BLaER1 treated with 17β-estradiol and CSF1 and Interleukin-3, amounts not matched to agents 10 nM and 100 nM (cell line): ENCODE data around the gene GDF9.

Experiments used
- H3K27ac ChIP-seq, 11 experiments: shearing (Covaris generic); formaldehyde crosslinking; 2 replicates each; pipeline ENCODE4 v1.8.1; 2022
- H3K27me3 ChIP-seq, 11 experiments: shearing (Covaris generic); formaldehyde crosslinking; 2 replicates each; pipeline ENCODE4 v1.8.1; 2022
- H3K36me3 ChIP-seq, 11 experiments: shearing (Covaris generic); formaldehyde crosslinking; 2 replicates each; pipeline ENCODE4 v1.8.1; 2022
- H3K4me1 ChIP-seq, 10 experiments: shearing (Covaris generic); formaldehyde crosslinking; 2 replicates each; pipeline ENCODE4 v1.8.1; 2022
- H3K4me2 ChIP-seq, 11 experiments: shearing (Covaris generic); formaldehyde crosslinking; 2 replicates each; pipeline ENCODE4 v1.8.1; 2022
- H3K4me3 ChIP-seq, 10 experiments: shearing (Covaris generic); formaldehyde crosslinking; 2 replicates each; pipeline ENCODE4 v1.8.1; 2022
- H3K9ac ChIP-seq, 11 experiments: shearing (Covaris generic); formaldehyde crosslinking; 2 replicates each; pipeline ENCODE4 v1.8.1; 2022
- H3K9me3 ChIP-seq, 11 experiments: shearing (Covaris generic); formaldehyde crosslinking; replicated peaks in 1 of 11; 2 replicates each; pipeline ENCODE4 v1.8.1; 2022
- H4K20me1 ChIP-seq, 11 experiments: shearing (Covaris generic); formaldehyde crosslinking; 2 replicates each; pipeline ENCODE4 v1.8.1; 2022
- Cebpa-rat ChIP-seq, 11 experiments: shearing (Covaris generic); IDR thresholded peaks; 2 replicates each; pipeline ENCODE4 v1.8.1; 2022

The GDF9 gene

GRCh38 chr5:132837868-132838267 lies 28.4 kb downstream of the GDF9 start:
- peak overlapping the region; percentile 65 to 89 (median 79); a peak in 20 of 22 replicates for H3K27ac ChIP-seq
- H3K36me3 ChIP-seq, result no peaks in the 10 kb centered on the region
- TF ChIP-seq Cebpa-rat (IDR thresholded peaks at IDR 0.05), result no peak
- 0 out of 22 replicates have a peak, but pooled peaks cover 0 to 5% (median 0%) of the 10 kb centered on the region in 11 experiments for H3K9me3 ChIP-seq
- H3K4me1 ChIP-seq, result peaks cover 25 to 79% (median 65%) of the 10 kb centered on the region in 10 experiments
- H3K4me2 ChIP-seq, result peak overlapping the region; percentile 49 to 90 (median 77)
- no peaks in the 10 kb centered on the region for H4K20me1 ChIP-seq
- H3K4me3 ChIP-seq, result no peak overlapping the region
- no peaks in the 10 kb centered on the region for H3K27me3 ChIP-seq
- peak overlapping the region in 8 of 11 experiments; percentile 5 to 71 (median 56); a peak in 13 of 22 replicates for H3K9ac ChIP-seq

- Histone ChIP-seq H4K20me1 (no peaks in the 10 kb centered on the region), H3K4me1 (peaks cover 25 to 73% (median 62%) of the 10 kb centered on the region in 10 experiments), H3K27me3 (peaks cover 0 to 9% (median 3%) of the 10 kb centered on the region in 11 experiments; a peak in 14 of 22 replicates), H3K9me3 (0 out of 22 replicates have a peak, but pooled peaks cover 0 to 5% (median 0%) of the 10 kb centered on the region in 11 experiments), H3K9ac (peak overlapping the region in 9 of 11 experiments; percentile 16 to 71 (median 48); a peak in 13 of 22 replicates), H3K4me2 (peak overlapping the region; percentile 49 to 90 (median 77)), H3K27ac (peak overlapping the region in 9 of 11 experiments; percentile 63 to 89 (median 81); a peak in 19 of 22 replicates), H3K4me3 (no peak overlapping the region), H3K36me3 (no peaks in the 10 kb centered on the region)
- TF ChIP-seq Cebpa-rat (IDR thresholded peaks at IDR 0.05), result no peak
These were observed 29.4 kb downstream of the GDF9 start for GRCh38 chr5:132836852-132837251.

- H3K9me3 ChIP-seq, result 0 out of 22 replicates have a peak, but pooled peaks cover 0 to 5% (median 0%) of the 10 kb centered on the region in 11 experiments
- H4K20me1 ChIP-seq, result peaks cover 0 to 8% (median 0%) of the 10 kb centered on the region in 11 experiments; a peak in 8 of 22 replicates
- no peak overlapping the region for H3K27ac ChIP-seq
- no peak overlapping the region for H3K4me3 ChIP-seq
- peaks cover 29 to 61% (median 47%) of the 10 kb centered on the region in 10 experiments for H3K4me1 ChIP-seq
- no peak for TF ChIP-seq Cebpa-rat (IDR thresholded peaks at IDR 0.05)
- H3K9ac ChIP-seq, result no peak overlapping the region
- peaks cover 8 to 37% (median 31%) of the 10 kb centered on the region in 11 experiments for H3K27me3 ChIP-seq
- H3K4me2 ChIP-seq, result no peak overlapping the region; a peak in 1 of 22 replicates
- no peaks in the 10 kb centered on the region for H3K36me3 ChIP-seq
These were observed 32.2 kb downstream of the GDF9 start for GRCh38 chr5:132834057-132834456.

GRCh38 chr5:132832612-132833011 lies 33.7 kb downstream of the GDF9 start:
- no peak overlapping the region for H3K4me2 ChIP-seq
- H3K9me3 ChIP-seq, result 0 out of 22 replicates have a peak, but pooled peaks cover 0 to 5% (median 0%) of the 10 kb centered on the region in 11 experiments
- peaks cover 0 to 22% (median 3%) of the 10 kb centered on the region in 11 experiments; a peak in 9 of 22 replicates for H4K20me1 ChIP-seq
- H3K4me3 ChIP-seq, result no peak overlapping the region
- H3K27ac ChIP-seq, result no peak overlapping the region
- TF ChIP-seq Cebpa-rat (IDR thresholded peaks at IDR 0.05), result no peak
- H3K4me1 ChIP-seq, result peaks cover 23 to 54% (median 34%) of the 10 kb centered on the region in 10 experiments
- H3K27me3 ChIP-seq, result peaks cover 22 to 52% (median 45%) of the 10 kb centered on the region in 11 experiments
- H3K9ac ChIP-seq, result no peak overlapping the region
- peaks cover 0 to 5% (median 0%) of the 10 kb centered on the region in 11 experiments; a peak in 3 of 22 replicates for H3K36me3 ChIP-seq

GRCh38 chr5:132831095-132831860 lies 35.0 kb downstream of the GDF9 start:
- peak overlapping the region; percentile 87 to 97 (median 95); a peak in 20 of 22 replicates for H3K4me2 ChIP-seq
- H4K20me1 ChIP-seq, result peaks cover 0 to 36% (median 7%) of the 10 kb centered on the region in 11 experiments; a peak in 11 of 22 replicates
- peaks cover 9 to 41% (median 21%) of the 10 kb centered on the region in 10 experiments for H3K4me1 ChIP-seq
- peak overlapping the region in 5 of 11 experiments; percentile 73 to 83 (median 77); a peak in 7 of 22 replicates for H3K27ac ChIP-seq
- peaks cover 36 to 65% (median 59%) of the 10 kb centered on the region in 11 experiments for H3K27me3 ChIP-seq
- H3K36me3 ChIP-seq, result peaks cover 0 to 19% (median 0%) of the 10 kb centered on the region in 11 experiments; a peak in 6 of 22 replicates
- TF ChIP-seq Cebpa-rat (IDR thresholded peaks at IDR 0.05), result no peak
- H3K4me3 ChIP-seq, result peak overlapping the region in 8 of 10 experiments; percentile 60 to 88 (median 78); a peak in 16 of 20 replicates
- H3K9ac ChIP-seq, result peak overlapping the region in 5 of 11 experiments; percentile 82 to 93 (median 86); a peak in 9 of 22 replicates
- H3K9me3 ChIP-seq, result 0 out of 22 replicates have a peak, but pooled peaks cover 0 to 5% (median 0%) of the 10 kb centered on the region in 11 experiments

- H4K20me1 ChIP-seq, result peaks cover 0 to 43% (median 12%) of the 10 kb centered on the region in 11 experiments; a peak in 14 of 22 replicates
- H3K9me3 ChIP-seq, result no peaks in the 10 kb centered on the region; a peak in 1 of 22 replicates
- peak within 1 kb of the TSS; percentile 60 to 88 (median 73) for H3K4me3 ChIP-seq
- no peak for TF ChIP-seq Cebpa-rat (IDR thresholded peaks at IDR 0.05)
- peak within 1 kb of the TSS; percentile 52 to 83 (median 69); a peak in 21 of 22 replicates for H3K27ac ChIP-seq
- H3K27me3 ChIP-seq, result peaks cover 43 to 72% (median 66%) of the 10 kb centered on the region in 11 experiments
- peaks cover 0 to 26% (median 0%) of the 10 kb centered on the region in 11 experiments; a peak in 9 of 22 replicates for H3K36me3 ChIP-seq
- H3K9ac ChIP-seq, result peak within 1 kb of the TSS; percentile 72 to 93 (median 82)
- peak within 1 kb of the TSS; percentile 87 to 97 (median 95) for H3K4me2 ChIP-seq
- peaks cover 5 to 34% (median 15%) of the 10 kb centered on the region in 10 experiments; a peak in 17 of 20 replicates for H3K4me1 ChIP-seq
These were observed 35.7 kb downstream of the GDF9 start, which contains the start of gene SHROOM1 for GRCh38 chr5:132830436-132831094. Gene SHROOM1 (minus strand): TSS chr5:132830647. CDS start chr5:132826140, 4,507 bp downstream.

- H3K4me1 ChIP-seq, result peaks cover 5 to 28% (median 14%) of the 10 kb centered on the region in 10 experiments; a peak in 17 of 20 replicates
- peaks cover 0 to 50% (median 19%) of the 10 kb centered on the region in 11 experiments; a peak in 15 of 22 replicates for H4K20me1 ChIP-seq
- peak overlapping the region; percentile 72 to 93 (median 82) for H3K9ac ChIP-seq
- TF ChIP-seq Cebpa-rat (IDR thresholded peaks at IDR 0.05), result no peak
- H3K27ac ChIP-seq, result peak overlapping the region; percentile 52 to 83 (median 69); a peak in 21 of 22 replicates
- peak overlapping the region; percentile 60 to 88 (median 73) for H3K4me3 ChIP-seq
- H3K9me3 ChIP-seq, result no peaks in the 10 kb centered on the region; a peak in 1 of 22 replicates
- H3K27me3 ChIP-seq, result peaks cover 49 to 79% (median 72%) of the 10 kb centered on the region in 11 experiments
- peaks cover 0 to 32% (median 0%) of the 10 kb centered on the region in 11 experiments; a peak in 9 of 22 replicates for H3K36me3 ChIP-seq
- H3K4me2 ChIP-seq, result peak overlapping the region; percentile 87 to 97 (median 95)
These were observed 36.4 kb downstream of the GDF9 start for GRCh38 chr5:132829742-132830435.
